Measurements from ENCODE around the gene POFUT2.
"Not testable (repeated sequence)": the region's sequence is repeated elsewhere in the genome, so short reads cannot be mapped to it uniquely, and the experiment has no call there.

The POFUT2 gene

DNA sequence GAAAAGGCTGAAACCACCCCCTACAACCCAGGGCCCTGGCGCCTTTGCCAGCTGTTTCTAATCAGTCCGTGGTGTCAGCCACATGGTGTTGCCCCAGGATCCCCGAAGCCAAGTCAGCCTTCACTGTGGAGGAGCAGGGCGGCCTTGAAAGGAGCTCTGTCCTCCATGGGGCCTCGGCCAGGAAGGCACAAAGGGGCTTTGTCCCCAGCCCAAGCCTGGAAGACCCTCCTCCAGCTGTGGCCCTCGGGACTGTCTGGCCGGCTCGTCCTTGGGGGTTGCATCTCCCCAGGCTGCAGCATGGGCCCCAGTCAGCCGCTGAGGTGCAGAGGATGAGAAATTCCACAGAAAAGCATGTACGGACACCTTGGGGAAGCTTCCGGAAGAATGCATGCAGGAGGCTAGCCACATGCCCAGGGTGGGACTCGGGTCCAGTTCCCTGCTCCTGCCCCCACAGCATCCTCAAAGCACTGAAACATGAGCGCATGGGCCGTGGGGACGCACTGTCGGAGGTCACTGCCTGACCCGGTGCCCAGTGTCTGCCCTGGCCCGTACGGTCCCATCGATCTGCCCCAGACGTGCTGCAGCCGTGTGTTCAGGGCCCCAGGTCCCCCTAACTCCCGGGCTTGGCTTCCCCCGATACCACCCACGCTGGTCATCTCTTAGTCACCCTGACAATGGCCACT, 38.6 kb upstream of the POFUT2 start:
- no peak for DNase-seq (ENCODE audit: low read depth, low spot score)

DNA sequence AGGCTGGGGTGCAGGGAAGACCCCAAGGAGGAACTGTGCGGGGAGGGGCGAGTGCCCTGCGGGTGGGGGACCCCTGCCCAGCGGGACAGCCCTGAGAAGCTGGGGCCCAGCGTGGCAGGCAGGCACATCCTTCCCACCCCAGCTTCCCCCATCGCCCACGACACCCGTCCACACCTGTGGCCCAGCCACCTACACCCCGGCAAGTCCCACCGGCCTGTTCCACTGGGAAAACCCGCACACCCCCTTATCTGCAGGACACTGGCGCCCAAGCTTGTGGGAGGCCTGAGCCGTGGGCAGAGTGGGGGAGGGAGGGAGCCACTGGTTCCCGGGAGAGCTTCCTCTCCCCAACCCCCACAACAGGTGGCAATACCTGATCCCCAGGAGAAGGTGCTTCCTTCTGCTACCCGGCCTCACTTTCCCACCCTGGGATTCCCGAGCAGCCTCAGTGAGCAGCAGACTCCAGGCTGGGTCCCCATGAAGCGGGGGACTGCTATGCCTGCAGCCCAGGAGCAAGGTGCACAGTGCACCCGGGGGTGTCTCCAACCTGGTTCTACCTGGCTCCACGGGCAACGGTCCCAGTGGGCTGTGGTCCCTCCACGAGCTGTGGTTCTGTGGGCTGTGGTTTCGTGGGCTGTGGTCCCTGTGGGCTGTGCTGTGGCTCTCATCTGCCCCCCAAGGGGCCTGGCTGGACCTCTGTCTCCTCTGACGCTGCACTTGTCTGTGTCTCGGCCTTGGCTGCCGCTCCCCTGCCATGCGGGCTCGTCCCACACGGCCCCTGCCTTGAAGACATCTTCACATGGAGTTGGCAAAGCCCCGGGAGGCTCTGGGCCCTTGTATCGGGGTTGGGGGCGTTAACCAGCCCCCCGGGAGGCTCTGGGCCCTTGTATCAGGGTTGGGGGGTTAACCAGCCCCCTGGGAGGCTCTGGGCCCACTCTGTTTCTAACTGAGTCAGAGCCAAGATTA, 37.8 kb upstream of the POFUT2 start:
- DNase-seq (ENCODE audit: low read depth, low spot score) = no peak

DNA sequence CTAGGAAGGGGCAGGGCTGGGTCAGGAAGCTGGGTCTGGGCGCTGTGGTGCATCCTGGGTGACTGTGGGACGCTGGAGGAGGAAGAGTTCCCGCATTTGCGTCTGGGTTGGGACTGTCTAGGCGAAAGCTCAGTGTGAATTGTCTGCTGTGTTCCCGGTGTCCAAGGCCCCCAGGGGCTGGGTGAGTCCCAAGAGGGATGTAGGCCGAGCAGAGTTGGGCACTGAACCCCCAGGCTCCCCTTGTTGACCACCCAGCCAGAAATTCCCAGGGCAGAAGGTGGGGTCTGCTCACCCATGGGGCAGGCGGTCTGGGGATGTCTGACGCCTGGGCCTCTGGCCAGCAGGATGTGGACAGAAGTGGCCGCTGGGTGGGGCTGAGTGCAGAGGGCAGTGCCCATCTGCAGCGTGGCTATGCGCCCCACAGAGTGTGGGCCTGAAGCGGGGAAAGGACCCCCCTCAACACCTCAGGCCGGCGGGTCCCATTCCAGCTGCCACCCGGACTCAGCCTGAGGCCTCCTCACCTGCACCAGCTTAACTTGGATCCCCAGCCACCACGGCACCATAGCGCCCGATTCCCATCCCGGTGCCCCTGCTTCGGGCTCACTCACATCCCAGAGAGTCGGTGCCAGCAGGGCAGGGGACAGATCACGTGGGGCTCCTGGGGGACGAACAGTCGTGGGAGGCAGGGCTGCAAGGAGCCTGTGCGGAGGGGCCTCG, 37.0 kb upstream of the POFUT2 start:
- DNase-seq (ENCODE audit: low read depth, low spot score) = no peak

DNA sequence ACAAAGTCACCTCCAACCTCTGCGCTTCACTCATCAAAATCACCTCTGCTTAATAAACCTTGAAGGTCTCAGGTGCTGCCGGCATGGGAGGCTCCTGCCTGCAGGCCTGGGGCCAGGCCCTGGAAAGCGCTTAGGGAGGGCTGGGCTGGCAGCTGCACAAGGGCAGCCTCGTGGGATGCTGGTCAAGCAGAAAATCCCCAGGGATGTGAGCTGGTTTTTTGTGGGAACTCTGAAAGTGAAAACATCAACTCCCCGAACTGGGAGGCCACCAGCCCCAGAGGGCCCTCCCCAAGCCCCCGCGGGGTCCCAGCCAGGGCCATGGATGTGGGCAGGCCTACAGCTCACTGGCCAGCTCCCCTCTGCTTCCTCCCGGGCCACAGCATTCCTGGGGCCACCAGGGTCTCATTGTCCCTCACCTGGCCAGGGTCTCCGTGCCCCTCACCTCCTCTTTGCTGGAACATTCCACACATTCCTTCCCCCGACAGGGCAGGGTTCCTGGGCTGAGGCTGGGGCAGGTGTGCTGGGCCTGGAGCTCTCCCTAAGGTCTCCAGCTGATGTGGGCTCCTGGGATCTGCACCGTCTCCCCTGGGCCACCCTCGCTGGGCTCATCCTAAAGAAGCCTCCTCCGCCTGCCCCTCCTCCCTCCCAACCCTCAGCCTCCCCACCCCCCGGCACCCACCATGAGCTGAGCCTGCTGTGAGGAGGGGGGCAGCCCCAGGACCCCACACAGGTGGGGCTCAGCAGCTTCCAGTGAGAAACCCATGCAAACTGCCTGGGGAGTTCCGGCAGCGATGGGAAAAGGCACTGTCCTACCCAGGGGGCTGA, 36.0 kb upstream of the POFUT2 start:
- no peak for DNase-seq (ENCODE audit: low read depth, low spot score)

DNA sequence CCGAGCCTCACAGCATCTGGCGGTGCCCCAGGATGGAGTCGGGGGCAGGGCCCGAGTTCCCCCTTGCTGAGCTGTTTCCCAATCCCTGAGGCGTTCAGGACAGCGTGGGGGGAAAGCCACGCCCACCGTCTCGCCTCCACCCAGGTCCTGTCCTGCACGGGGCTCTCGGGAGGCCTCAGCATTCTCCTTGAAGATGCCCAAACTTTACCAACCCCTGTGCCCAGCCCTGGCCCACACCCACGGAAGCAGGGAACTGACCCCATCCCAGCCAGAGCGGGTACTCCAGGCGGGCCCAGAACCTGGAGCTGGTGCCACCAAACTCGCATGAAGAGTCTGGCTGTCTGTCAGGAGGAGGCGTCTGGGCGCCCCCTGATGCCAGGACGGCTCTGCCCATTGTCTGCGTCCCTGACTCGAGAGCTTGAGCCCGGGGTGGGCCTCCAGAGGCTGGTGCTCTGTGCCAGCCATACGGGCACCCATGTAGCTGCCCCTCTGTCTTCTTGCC, 35.3 kb upstream of the POFUT2 start:
- DNase-seq (ENCODE audit: low read depth, low spot score) = no peak

DNA sequence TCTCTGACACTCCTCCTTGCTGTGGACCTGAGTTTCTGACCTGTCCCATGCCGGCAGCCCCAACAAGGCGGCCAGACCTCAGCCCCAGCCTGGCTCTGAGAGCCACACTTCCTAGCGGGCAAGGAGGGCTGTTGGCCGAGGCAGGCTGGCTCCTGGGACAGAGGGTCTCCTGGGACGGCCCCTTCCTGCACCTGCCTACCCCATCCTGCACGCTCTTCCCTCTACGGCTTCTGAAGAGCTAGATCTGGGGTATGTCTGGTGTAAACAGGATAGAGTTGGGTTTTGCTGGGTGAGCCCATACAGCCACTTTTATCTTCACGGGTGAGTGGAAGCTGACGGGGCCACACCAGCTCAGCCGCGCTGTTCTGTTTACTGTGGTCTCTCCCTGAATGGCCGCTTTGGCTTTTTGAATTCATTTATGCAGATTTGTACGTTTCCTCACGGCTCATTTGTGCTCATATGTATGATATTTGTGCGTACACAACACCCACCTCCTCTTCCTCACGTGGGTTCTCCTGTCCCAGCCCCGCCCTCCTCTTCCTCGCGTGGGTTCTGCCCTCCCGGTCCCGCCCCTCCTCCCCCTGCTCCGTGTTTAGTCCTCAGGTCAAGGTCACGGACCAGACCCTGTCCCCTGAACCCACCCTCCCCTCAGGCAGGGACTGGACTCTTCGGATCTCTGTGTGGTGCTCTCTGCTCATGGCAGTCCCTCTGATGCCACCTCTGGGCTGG, 34.7 kb upstream of the POFUT2 start:
- no peak for DNase-seq (ENCODE audit: low read depth, low spot score)

DNA sequence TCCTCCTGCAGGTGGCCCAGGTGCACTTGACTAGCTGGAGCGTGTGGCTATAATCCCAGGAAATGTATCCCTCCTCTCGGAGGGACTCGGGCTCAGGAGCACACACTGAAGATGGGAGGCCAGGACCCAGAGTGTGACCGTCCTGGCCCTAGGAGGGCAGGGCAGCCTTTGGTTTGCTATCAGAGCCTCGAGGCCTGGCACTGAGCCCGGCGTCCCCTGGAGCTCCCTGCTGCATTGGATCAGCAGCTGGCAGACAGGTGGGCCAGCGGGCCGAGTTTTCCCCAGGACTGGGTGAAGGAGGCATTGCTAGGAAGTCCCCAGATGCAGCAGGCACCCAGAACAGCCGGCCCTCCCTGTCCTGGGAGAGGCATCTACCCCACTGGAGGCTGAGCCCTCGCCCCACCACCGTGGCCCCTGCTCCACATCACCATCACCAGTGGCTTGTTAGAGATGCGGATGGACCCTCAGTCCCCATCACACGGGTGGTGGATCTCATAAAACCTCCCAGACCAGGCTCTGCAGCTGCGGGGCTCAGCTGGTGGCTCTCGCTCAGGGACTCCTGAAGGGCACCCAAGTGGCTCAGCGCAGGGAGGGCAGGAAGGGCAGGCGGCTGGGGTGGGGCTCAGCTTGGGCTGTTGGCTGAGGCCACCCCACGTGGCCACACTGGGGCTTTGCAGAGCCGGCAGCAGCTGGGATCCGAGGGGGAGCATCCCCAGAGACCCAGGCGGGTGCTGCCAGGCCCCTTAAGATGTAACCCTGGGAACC, 32.7 kb upstream of the POFUT2 start:
- no peak for DNase-seq (ENCODE audit: low read depth, low spot score)

DNA sequence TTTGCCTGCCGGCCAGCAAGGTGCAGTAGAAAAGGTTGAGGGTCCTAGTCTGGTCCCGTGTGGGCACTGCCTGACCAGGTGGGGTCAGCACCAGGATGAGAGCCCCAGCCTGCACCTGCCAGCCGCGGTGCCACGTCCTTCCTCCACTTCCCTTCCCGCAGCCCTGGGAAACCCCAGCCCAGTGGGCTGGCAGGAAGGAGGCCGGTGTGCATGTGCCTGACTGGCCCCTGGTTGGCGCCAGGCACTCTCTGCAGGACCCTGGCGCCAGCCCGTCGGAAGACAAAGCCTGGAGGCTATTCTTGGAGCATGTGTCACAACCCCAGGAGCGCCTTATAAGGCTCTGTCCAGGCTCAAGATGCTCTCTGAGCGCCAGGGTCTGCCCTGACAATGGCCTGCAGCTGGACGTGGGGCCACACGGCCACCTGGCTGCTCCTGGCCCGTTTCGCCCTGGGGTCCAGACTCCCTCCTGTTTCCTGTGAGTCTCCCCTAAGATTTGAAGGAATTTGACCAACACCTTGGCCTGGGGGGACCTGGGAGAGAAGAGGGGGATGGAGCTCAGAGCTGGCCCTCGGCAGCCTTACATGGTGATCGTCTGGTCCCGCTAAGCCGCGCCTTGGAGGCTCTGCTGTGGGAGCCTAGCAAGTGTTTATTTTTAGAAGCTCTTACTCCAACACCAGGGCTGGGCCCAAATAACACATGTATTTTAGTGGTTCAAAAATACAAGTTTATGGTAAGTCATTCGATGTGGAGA, 31.9 kb upstream of the POFUT2 start:
- DNase-seq (ENCODE audit: low read depth, low spot score) = no peak

DNA sequence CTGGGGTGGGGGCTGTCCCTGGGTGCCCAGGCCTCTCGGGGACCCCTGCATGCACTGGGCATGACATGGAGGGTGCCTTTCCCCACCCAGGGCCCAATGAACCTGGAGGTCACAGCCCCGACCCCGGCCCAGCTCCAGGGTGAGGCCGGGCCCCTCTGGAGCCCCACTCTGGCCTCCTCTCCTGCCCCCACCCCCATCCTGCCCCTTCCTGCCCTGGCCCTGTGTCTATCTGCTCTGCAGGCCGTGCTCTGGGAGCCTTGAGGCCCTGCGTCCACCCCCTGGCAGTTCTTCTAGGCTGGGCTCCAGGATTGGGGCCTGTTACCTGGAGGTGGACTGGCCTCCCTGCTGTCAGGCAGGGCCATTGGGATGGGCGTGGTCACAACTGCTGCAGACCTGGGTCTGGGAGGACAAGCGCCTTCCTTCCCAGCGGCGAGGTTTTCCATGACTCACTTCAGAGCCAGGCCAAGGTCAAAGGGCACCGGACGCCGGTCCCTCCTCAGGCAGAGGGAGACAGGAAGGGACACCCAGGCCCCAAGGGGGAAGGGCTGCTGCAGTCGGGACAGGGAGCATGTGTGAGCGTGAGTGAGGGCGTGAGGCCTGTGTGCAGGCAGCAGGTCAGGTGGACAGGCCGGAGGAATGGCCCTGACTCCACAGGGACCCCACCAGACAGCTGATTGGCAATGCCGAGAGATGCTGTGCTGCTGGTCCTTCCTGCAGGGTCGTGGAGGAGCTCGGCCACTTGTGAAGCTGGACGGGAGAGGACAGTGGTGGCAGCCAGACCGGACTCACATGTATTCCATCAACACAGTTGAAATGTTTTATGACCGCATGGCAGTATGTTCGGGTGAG, 31.1 kb upstream of the POFUT2 start:
- no peak for DNase-seq (ENCODE audit: low read depth, low spot score)

DNA sequence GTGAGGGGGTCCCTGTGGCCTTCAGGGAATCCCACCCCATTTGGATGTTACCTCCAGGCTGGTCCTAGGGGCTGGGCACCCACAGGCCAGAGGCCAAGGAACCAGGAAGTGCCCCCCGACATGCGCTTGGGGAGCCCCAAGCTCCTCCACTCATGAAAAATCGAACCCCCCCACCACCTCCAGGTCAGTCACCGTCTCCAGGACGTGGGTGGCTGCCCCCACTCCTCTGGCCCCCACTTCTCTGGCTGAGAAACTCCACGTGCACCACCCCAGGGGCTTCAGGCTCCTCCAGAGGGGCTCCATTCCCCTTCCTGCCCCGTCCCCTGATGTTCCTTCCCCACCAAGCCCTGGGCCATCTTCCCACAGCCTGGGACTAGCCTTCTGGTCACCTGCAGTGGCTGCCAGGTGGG, 30.5 kb upstream of the POFUT2 start:
- no peak for DNase-seq (ENCODE audit: low read depth, low spot score)

DNA sequence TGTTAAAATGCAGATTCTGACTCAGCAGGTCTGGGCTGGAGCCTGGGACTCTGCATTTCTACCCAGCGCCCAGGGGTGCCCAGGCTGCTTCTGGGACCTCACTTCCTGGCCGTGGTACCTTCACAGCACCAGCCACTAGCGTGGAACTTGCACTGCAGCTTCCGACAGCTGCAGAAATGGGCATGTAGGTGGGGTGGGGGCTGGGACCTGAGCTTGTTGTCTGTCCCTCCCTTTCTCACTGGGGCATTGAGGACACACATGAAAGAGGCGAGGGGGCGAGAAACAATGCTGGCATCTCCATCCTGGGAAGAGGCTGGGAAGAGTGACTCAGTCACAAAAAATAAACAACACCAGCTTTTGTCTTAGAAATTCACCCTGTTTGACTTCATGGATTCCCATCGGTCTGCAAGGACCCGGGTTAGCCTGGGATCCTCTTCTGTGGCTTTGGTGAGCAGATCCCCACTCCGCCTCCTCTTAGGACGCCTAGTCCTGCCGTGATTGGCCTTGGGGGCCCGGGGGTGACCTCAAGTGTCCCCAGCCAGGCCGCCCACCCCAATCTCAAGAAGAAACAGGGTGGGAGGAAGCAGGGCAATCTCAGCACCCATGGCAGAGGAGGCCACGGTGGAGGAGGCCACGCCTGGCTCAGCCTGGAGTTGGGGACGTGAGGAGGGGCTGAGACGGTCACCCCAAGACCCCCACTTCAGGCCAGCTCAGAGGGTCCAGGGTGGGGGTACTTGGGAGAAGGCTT, 29.9 kb upstream of the POFUT2 start:
- DNase-seq (ENCODE audit: low read depth, low spot score) = no peak

DNA sequence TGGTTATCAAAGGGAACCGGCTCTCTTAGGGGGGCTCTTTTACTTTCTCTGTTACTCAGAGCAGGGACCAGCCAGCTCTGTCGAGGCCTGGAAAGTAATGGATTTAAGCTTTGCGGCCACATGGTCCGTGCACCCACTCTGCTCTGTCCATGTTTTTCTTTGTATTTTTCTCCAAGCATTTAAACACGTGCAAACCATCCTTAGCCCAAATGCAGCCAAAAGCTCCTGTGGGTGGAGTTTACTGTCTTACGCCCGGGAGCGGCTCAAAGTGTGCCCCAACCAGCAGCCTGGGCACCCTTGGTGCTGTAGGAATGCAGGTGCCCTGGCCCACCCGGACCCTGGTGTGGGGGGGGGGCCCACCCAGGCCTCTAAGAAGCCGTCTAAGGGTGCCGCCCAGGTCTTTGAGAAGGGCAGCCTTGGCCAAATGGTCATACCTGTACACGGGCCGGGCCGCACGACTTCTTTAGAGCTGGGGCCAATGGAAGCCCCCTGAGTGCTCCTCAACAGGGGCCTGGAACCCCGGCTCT, 29.2 kb upstream of the POFUT2 start:
- DNase-seq (ENCODE audit: low read depth, low spot score) = no peak

DNA sequence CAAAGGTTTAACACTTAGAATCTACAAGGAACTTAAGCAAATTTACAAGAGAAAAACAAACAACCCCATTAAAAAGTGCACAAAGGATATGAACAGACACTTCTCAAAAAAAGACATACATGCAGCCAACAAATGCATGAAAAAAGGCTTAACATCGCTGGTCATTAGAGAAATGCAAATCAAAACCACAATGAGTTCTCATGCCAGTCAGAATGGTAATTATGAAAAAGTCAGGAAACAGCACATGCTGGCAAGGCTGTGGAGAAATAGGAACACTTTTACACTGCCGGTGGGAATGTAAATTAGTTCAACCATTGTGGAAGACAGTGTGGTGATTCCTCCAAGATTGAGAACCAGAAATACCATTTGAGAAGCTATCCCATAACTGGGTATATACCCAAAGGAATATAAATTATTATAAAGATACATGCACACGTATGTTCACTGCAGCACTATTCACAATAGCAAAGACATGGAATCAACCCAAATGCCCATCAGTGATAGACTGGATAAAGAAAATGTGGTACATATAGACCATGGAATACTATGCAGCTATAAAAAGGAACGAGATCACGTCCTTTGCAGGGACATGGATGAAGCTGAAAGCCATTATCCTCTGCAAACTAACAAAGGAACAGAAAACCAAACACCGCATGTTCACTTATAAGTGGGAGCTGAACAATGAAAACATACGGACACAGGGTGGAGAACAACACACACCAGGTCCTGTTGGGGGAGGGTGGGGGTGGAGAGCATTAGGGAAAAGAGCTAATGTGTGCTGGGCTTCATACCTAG, 28.2 kb upstream of the POFUT2 start:
- not testable (repeated sequence) for DNase-seq (ENCODE audit: low read depth, low spot score)

DNA sequence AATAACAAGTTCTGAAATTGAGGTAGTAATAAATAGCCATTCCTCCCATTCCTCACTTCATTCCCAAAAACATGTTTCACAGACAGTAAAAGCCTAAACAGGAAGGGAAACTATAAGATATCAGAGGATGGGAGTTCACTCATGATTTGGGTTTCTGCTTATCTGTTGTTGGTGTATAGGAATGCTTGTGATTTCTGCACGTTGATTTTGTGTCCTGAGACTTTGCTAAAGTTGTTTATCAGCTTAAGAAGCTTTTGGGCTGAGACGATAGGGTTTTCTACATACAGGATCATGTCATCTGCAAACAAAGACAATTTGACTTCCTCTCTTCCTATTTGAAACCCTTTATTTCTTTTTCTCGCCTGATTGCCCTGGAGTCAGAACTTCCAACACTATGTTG, 26.0 kb upstream of the POFUT2 start:
- no peak for DNase-seq (ENCODE audit: low read depth, low spot score)

DNA sequence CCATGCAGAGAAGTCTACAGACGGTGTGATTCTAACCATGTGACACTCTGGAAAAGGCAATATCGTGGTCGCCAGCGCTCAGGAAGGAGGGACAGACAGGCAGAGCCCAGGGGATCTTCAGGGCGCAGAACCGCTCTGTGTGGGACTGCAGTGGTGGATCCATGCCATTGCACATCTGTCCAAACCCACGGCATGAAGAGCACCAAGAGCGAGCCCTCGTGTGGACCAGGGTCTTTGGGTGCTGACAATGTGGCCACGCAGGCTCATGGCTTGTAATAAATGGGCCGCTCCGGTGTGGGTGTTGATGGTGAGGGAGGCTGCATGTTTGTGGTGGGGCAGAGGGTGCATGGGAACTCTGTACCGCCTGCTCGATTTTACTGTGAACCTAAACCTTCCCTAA, 25.3 kb upstream of the POFUT2 start:
- no peak for DNase-seq (ENCODE audit: low read depth, low spot score)

DNA sequence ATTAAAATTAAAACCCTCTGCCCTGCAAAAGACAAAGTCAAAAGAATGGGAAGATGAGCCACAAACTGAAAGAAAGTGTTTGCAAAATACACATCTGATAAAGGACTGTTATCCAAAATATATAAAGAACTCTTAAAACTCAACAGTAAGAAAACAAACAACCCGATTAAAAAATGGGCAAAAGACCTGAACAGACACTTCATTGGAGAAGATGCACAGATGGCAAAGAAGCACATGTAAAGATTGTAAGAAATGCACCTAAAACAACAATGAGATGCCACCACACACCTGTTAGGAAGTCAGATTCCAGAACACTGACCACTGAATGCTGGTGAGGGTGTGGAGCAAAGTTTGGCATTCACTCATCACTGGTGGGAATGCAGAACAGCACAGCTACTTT, 24.6 kb upstream of the POFUT2 start:
- DNase-seq (ENCODE audit: low read depth, low spot score) = no peak

All from smooth muscle cell of the brain vasculature (primary cell).